ENCODE measurements around the gene KRT86. TPM values are rescaled to one million over a fixed set of nuclear protein-coding genes. Genes with fewer than 3 reads are reported as not detected.

The KRT86 gene
- total and polyA plus RNA-seq, 2 experiments from 2014 or later, result 0.35 TPM; not detected in 1

DNA sequence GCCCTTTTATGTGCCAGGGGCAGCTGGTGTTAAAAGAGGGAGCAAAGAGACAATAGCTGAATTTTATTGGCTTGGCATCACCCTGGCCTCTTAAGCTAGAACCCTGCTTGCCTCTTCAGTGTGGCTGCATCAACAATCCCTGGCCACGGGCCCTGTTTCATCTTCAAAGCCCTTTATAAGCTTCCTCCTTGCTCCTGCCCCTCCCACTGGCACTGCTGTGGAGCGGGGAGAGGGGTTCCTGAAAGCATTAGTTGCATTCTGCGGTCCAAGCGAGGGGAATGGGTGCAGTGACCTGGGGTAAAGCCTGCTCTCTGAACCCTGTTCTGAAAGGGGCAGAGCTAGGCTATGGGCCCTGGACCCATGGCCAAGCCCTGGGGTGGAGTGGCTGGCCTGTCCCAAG lies 47.0 kb downstream of the KRT86 start:
- H3K4me1 ChIP-seq (ENCODE audit: low read depth), result no peaks in the 10 kb centered on the region
- H3K27me3 ChIP-seq, result peaks cover 74% of the 10 kb centered on the region
- H3K36me3 ChIP-seq, result no peaks in the 10 kb centered on the region
- no peak overlapping the region for H3K4me3 ChIP-seq
- no peaks in the 10 kb centered on the region for H3K9me3 ChIP-seq (ENCODE audit: low read depth)
- no peak for DNase-seq (ENCODE audit: low read depth in 1 of 2, low spot score in 1 of 2)
- TF ChIP-seq, protein P1, sequence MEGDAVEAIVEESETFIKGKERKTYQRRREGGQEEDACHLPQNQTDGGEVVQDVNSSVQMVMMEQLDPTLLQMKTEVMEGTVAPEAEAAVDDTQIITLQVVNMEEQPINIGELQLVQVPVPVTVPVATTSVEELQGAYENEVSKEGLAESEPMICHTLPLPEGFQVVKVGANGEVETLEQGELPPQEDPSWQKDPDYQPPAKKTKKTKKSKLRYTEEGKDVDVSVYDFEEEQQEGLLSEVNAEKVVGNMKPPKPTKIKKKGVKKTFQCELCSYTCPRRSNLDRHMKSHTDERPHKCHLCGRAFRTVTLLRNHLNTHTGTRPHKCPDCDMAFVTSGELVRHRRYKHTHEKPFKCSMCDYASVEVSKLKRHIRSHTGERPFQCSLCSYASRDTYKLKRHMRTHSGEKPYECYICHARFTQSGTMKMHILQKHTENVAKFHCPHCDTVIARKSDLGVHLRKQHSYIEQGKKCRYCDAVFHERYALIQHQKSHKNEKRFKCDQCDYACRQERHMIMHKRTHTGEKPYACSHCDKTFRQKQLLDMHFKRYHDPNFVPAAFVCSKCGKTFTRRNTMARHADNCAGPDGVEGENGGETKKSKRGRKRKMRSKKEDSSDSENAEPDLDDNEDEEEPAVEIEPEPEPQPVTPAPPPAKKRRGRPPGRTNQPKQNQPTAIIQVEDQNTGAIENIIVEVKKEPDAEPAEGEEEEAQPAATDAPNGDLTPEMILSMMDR (IDR thresholded peaks at IDR 0.05; ENCODE audit: low read depth, low read length), result no peak
- H3K27ac ChIP-seq, result no peak overlapping the region

- no peaks in the 10 kb centered on the region for H3K9me3 ChIP-seq (ENCODE audit: low read depth)
- no peak for DNase-seq (ENCODE audit: low read depth in 1 of 2, low spot score in 1 of 2)
- TF ChIP-seq, protein P1 (IDR thresholded peaks at IDR 0.05; ENCODE audit: low read depth, low read length), result no peak
Observed at GRCh38 chr12:52322069-52322468, 47.6 kb downstream of the KRT86 start.

DNA sequence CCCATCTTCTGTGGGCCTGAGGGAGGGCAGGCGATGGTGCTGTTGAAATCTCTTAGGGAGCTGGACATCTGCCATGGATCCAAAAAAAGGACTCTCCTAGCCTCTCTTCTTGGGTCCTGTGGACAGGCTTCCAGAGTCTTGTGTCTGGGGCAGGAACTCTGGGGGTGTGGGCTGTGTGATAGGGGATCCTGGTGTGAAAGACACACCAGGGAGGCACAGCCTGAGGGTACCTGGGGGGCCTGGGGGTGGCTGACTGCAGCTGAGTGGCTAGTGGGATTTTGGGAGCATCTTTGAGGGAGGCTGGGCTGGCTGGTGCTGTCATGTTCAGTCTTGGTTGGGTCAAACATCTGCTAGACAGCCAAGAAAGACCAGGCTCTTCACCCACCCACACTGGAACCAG lies 48.6 kb downstream of the KRT86 start:
- no peaks in the 10 kb centered on the region for H3K9me3 ChIP-seq (ENCODE audit: low read depth)
- TF ChIP-seq, protein P1 (IDR thresholded peaks at IDR 0.05; ENCODE audit: low read depth, low read length), result no peak
- DNase-seq (ENCODE audit: low read depth in 1 of 2, low spot score in 1 of 2), result no peak
- no peaks in the 10 kb centered on the region for H3K4me1 ChIP-seq (ENCODE audit: low read depth)
- H3K4me3 ChIP-seq, result no peak overlapping the region
- H3K36me3 ChIP-seq, result no peaks in the 10 kb centered on the region
- H3K27me3 ChIP-seq, result peaks cover 87% of the 10 kb centered on the region
- no peak overlapping the region for H3K27ac ChIP-seq

More at GRCh38 chr12:52322069-52322468, 47.6 kb downstream of the KRT86 start:
- Histone ChIP-seq H3K27ac (no peak overlapping the region), H3K4me3 (no peak overlapping the region), H3K27me3 (peaks cover 80% of the 10 kb centered on the region), H3K4me1 (ENCODE audit: low read depth) (no peaks in the 10 kb centered on the region), H3K36me3 (no peaks in the 10 kb centered on the region)

- TF ChIP-seq, protein P1 (IDR thresholded peaks at IDR 0.05; ENCODE audit: low read depth, low read length), result no peak
- no peak for DNase-seq (ENCODE audit: low read depth in 1 of 2, low spot score in 1 of 2)
- Histone ChIP-seq H3K27ac (no peak overlapping the region), H3K4me1 (ENCODE audit: low read depth) (no peaks in the 10 kb centered on the region), H3K27me3 (peaks cover 86% of the 10 kb centered on the region), H3K9me3 (ENCODE audit: low read depth) (no peaks in the 10 kb centered on the region), H3K4me3 (no peak overlapping the region), H3K36me3 (no peaks in the 10 kb centered on the region)
Observed at GRCh38 chr12:52323416-52324152, 49.1 kb downstream of the KRT86 start.

- Histone ChIP-seq H3K27me3 (peaks cover 80% of the 10 kb centered on the region), H3K9me3 (ENCODE audit: low read depth) (no peaks in the 10 kb centered on the region), H3K4me1 (ENCODE audit: low read depth) (no peaks in the 10 kb centered on the region), H3K36me3 (no peaks in the 10 kb centered on the region), H3K4me3 (no peak overlapping the region), H3K27ac (no peak overlapping the region)
- no peak for DNase-seq (ENCODE audit: low read depth in 1 of 2, low spot score in 1 of 2)
- TF ChIP-seq, protein P1 (IDR thresholded peaks at IDR 0.05; ENCODE audit: low read depth, low read length), result no peak
Observed at GRCh38 chr12:52324153-52324444, 49.7 kb downstream of the KRT86 start.

Data from cardiac muscle cell (in vitro differentiated cells and primary cell).